Activated effector memory CD4-positive, alpha-beta T cell treated with Interleukin-2 at 50 U/mL for 16 hours (primary cell): ENCODE data around the gene IBA57.
"Not testable (repeated sequence)": the region's sequence is repeated elsewhere in the genome, so short reads cannot be mapped to it uniquely, and the experiment has no call there.

Source experiments
- DNase-seq: peaks from one replicate; pipeline ENCODE4 v3.0.0-alpha.2; 2020

Gene IBA57

GRCh38 chr1:228173528-228174481 lies 8.2 kb downstream of the IBA57 start:
- not testable (repeated sequence) for DNase-seq

DNA sequence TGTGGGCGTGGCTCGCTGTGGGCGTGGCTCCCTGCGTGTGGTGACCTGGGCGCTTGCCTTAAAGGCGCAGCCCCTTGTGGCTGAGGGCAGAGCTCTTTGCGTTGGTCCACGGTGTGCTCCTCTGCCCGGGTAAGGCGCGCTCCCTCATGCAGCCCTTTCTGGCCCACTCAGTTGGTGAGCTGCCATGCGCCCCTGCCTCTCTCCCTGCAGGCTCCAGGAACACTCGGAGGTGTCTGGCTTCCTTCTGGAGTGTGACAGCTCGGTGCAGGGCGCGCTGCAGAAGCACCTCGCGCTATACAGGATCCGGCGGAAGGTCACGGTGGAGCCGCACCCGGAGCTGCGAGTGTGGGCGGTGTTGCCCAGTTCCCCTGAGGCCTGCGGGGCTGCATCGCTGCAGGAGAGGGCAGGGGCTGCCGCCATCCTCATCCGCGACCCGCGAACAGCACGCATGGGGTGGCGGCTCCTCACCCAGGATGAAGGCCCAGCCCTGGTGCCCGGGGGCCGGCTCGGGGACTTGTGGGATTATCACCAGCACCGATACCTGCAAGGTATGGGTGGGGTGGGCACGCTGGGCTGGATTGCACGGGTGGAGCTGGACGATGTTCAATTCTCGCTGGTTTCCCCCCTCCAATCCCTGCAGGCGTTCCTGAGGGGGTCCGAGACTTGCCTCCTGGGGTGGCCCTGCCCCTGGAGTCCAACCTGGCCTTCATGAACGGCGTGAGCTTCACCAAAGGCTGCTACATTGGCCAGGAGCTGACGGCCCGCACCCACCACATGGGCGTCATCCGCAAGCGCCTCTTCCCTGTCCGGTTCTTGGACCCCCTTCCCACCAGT lies 9.1 kb downstream of the IBA57 start:
- no peak for DNase-seq

- no peak for DNase-seq
Measured at GRCh38 chr1:228175316-228176023, 9.9 kb downstream of the IBA57 start.

DNA sequence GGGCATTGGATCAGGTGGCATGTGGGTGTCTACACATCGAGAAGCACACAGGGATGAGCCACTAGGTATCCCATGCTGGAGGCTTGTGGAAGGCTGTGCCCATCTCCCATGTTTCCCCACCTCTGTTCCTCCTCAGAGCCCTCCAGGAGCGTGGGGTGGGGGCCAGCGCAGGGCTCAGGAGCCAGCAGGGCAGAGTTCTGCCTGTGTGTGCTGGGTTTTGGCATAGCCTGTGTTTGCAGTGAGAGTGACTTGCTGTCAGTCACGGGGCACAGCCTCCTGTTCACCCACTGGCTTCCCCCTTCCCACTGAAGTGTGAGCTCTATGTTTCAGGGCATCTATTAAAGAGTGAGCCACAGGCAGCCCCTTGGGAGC lies 10.4 kb downstream of the IBA57 start:
- DNase-seq: no peak

- no peak for DNase-seq
Measured at GRCh38 chr1:228176461-228177182, 11.0 kb downstream of the IBA57 start.

DNA sequence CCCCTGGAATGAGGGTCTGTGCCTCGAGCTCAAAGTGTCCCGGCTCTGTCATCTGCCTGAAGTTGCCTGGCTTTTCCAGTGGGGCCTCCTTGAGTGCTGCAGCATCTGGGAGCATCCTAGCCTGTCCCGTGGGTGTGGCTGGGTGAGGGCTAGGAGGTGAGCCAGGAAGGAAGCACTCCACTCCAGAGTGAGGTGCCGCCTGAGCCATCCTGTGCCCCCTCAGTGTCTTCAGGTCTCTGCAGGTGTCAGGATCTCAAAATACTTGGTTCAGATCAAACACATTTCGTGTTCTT lies 11.5 kb downstream of the IBA57 start:
- no peak for DNase-seq

DNA sequence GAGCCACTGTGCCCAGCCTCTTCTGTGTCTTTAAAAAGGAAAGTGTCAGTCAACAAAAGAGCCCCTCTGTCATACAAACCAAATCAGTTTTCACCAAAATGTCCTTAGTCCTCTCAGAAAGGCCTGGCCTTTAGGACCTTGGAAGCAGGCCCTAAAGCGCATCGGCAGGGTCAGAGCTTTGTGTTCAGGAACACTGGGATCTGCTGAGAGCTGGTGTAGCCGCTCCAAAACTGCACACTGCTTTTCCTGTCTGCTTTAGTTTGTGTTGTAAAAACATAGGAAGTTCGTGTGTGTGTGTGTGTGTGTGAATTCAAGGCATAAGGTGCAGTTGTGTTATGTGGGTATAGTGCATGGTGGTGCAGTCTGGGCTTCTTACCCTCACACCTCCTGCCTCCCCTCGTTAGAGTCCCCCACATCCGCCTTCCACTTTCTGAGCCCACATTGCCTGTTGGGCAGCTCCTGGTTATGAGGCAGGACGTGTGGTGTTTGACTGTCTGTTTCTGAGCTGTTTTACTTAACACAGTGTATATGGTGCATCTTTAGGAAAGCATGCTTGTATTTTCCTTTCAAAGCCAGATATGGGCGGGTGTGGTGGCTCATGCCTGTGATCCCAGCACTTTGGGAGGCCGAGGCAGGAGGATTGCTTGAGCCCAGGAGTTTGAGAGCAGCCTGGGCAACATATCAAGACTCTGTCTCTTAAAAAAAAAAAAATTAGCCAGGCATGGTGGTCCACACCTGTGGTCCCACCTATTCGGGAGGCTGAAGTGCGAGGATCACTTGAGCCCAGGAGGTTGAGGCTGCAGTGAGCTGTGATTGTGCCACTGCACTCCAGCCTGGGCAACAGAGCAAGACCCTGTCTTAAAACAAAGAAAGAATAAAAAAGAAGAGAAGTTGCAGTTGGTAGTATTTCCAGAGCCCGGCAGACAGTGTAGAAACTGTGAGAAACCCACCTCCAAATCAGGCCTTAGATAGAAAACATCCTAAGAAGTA lies 12.4 kb downstream of the IBA57 start:
- DNase-seq: no peak

- no peak for DNase-seq
Measured at GRCh38 chr1:228178737-228179684, 13.4 kb downstream of the IBA57 start.

- no peak for DNase-seq
Measured at GRCh38 chr1:228180271-228180958, 14.8 kb downstream of the IBA57 start.

DNA sequence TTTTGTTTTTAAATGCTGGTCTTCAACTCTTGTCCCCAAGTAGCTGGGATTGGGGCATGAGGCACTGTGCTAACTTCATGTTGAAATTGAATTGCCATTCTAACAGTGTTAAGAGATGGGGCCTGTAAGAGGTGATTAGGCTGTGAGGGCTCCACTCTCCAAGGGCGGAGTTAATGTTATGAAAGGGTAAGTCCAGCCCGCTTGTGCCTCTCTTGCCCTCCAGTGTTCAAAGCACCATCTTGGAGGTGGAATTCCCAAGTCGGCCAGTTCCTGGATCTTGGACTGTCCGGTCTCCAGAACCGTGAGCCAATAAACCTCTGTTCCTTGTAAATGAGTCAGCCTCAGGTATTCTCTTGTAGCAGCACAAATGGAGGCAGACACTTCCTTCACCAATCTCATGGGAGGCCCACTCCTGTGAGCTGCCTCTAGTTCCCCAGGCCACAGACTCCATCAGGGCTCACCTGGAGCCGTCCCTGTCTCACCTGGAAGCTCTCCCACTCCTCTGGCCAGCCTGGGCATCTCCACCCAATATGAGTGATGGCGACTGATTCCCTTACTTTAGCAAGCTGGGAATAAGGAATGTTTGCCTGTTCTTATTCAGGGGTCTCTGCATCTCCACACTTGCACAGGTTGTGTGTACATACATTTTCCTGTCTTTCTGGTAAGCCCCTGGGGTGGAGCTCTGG lies 15.5 kb downstream of the IBA57 start:
- no peak for DNase-seq

GRCh38 chr1:228181645-228182034 lies 16.0 kb downstream of the IBA57 start:
- DNase-seq: no peak

DNA sequence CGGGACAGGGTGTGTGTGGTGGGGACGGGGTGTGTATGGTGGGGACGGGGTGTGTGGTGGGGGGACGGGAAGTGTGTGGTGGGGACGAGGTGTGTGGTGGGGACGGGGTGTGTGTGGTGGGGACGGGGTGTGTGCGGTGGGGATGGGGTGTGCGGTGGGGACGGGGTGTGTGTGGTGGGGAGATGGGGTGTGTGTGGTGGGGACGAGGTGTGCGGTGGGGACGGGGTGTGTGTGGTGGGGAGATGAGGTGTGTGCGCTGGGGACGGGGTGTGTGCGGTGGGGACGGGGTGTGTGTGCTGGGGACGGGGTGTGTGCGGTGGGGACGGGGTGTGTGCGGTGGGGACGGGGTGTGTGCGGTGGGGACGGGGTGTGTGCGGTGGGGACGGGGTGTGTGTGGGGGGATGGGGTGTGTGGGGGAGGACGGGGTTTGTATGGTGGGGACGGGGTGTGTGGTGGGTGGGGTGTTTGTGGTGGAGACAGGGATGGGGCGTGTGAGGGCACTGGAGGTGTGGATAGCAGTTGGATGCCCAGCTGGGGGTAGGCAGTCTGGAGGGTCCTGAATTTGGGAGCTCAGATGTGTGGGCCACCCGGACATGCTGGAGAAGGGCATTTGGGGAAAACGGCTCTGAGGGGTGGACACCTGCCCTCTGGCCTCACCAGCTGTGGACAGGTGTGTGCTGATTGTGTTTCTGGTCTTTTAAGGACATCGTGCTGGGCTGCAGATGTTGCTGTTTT lies 16.9 kb downstream of the IBA57 start:
- no peak for DNase-seq

- DNase-seq: no peak
Measured at GRCh38 chr1:228184152-228184551, 18.5 kb downstream of the IBA57 start.

- peak; percentile 43 for DNase-seq
Measured at GRCh38 chr1:228185641-228185965, 20.0 kb downstream of the IBA57 start.

- DNase-seq: not testable (repeated sequence)
Measured at GRCh38 chr1:228188249-228188648, 22.6 kb downstream of the IBA57 start.

- DNase-seq: no peak
Measured at GRCh38 chr1:228190182-228190581, 24.6 kb downstream of the IBA57 start.

GRCh38 chr1:228190778-228191177 lies 25.2 kb downstream of the IBA57 start:
- no peak for DNase-seq

DNA sequence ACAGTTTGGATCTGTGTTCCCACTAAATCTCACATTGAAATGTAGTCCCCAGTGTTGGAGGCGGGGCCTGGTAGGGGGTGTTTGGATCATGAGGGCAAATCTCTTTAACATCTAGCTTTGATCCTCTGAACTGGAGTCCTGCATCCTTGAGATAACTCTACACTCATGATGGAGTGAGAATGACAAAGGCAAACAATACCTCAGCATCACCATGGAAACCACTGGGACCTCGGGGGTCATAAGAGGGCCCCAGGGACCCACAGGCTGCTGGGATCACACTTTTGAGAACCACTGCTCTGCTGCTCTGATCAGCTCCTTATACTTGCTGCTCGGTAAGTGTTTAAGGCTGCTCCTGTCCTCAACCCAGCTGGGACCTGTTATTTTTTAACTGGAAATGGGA lies 28.8 kb downstream of the IBA57 start:
- no peak for DNase-seq
